HG03139 (cell line): ENCODE measurements around the gene FBXW12.

Experiments
- ATAC-seq: cut with Tn5 transposase; IDR thresholded peaks from one replicate; pipeline ENCODE4 v1.9.1; 2021; ENCODE audit not compliant: unreplicated experiment

Gene FBXW12

DNA sequence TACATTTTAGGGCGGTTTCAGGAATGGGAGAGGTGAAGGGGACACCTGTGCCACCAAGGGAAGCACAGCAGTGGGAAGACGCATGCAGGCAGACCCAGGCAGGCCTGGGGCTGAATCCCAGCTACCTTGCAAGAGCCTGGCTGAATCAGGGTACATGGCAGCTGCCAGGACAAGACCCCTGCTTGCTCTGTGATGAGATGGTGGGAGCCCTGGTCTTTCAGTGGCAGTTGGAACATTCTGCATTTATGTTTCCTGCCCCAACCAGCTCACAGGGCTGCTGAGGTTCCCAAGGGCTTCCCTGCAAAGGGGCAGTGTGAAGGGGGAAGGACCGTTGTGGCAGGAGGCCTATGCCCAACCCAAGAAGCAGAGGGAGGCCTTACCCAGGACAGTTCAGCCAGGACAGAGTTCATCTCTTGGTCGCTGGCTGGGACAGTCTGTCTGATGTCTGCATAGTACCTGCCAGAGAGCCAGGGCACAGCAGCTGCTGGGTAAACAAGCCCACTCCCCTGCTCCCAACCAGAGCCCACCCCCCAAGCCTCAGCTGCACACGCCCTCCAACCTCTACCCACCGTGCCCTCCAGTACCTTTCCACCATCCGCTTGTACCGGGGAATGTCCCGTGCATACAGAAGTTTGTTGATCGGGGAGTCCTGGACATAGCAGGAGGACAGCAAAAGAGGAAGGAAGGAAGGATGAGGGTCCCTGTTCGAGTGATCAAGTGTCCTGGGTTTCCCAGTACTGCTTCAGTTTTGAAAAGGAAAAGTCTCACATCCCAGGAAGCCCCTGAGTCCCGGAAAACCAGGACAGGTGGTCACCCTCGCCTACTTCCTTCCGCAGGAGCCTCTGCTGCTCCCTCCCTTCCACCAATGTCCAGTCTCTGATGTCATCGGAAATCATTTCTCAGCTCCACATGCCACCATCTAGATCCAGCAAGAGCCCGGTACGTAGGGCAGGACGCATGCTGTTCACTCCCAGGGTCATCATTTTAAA lies 34.7 kb downstream of the FBXW12 start:
- no peak for ATAC-seq

DNA sequence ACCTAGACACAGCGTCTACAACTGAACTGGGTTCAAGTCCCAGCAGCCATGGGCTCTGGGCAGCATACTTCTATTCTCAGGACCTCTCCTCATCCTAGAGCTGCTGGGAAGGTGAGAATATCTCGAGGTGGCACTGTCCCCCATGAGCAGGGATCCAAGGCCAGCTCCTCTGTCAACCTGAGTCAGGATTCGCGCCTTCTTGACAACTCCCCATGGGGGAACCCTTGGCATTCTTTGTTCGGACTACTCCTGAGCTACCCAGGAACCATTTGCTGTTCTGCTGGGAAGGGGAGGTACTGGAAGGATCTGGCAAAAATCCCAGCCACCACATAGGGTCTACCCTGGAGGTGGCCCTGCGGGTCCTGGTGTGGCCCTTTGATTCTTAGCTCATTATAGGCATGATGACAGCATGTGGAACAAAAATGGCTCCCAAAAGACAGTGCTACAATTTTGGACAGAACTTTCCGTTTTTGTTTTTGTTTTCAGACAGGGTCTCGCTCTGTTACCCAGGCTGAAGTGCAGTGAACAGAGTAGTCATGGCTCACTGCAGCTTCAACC lies 35.6 kb downstream of the FBXW12 start:
- no peak for ATAC-seq

DNA sequence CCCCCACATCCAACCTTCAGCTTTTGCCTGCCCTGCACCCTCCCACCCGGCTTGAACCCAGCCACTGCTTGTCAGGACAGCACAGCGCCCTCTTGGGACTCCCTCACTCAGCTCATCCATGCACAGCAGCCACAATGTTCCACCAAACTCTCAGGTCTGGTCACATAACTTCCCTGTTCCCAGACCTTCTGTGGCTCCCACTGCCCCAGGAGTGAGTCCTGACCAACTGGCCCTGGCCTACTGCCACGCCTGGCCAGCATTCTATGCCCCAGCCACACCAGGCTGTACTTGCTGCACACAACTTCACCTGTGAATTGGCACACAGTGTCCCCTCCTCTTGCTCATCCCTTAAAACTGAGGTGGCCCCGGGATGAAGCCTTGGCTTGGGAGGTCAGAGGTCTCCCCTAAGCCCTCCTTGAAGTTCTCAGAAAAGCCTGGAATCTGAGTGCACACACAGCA lies 36.8 kb downstream of the FBXW12 start:
- ATAC-seq = no peak

DNA sequence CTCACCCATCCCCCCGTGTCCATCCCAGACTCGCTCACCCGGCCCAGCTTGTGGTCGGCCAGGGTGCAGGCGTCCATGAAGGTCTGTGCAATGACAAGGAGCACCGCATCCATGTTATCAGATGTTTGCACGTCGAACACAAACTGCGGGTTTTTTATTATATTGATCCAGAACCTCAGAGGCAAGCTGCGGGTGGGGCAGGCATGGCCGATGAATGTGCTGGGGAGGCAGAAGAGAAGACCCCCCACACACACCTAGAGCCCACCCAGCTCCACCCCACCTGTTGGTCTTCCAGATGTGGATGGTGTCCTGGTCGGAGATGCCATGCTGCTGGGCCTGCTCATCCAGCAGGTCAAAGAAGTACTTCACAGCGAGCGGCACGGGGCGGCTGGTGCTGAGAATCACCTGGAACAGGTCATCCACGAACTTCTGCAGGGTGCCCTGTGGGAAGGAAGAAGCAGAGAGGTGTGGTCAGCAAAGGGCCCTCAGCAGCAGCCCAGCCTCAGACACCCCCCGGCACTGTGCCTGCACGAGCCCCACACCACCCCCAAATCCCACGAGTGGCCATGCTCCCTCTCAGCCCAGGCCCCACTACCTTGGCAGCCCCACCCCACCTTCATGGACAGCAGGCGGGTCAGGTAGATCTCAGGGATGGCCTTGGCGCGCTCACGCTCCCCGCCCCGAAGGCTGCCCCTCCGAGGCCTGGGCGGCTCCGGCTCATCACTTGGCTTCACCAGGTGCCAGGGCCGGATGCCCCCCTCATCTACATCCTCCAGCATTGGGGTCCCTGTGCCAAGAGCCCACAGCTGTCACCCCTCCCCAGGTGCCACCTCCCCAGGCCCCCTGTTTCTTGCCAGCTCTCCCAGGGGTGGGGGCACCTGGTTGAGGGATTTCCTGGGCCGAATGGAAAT lies 37.5 kb downstream of the FBXW12 start:
- no peak for ATAC-seq

DNA sequence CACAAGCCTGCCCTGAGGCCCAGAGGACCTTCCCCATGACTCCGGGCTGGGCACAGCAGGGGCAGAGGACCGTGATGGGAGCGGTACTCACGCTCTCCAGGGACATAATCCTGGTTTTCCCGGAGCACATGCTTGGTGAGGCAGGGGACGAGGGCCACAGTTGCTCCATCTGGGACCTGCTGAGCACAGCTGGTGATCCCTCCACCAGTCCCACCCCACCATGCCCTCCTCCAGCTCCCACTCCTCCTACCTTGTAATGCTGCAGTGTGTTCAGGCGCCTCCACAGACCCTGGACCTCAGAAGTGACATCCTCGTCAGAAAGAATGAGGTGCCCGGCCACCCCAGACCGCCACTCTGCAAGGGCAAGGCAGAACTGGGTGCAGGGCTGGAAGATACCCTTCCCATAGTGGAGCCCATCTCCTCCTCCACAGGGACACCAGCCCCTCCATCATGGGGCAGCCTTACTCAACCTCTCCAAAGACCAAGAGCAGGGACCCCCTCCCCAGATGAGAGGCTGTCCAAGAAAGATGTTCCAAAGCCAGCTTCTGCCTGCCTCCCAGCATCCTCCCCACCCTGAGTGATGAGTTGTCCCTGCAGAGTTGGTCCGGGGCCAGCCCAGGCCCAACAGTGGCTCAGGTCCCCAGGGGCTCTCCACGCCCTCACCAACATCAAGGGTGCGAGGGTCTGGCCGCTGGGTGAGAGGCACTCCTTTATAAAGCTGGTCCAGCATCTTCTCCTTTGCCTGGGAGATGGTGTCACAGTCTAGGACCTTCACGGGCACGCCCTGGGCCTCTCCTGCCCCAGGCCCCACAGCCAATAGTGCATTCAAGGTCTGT lies 38.4 kb downstream of the FBXW12 start:
- ATAC-seq = no peak

DNA sequence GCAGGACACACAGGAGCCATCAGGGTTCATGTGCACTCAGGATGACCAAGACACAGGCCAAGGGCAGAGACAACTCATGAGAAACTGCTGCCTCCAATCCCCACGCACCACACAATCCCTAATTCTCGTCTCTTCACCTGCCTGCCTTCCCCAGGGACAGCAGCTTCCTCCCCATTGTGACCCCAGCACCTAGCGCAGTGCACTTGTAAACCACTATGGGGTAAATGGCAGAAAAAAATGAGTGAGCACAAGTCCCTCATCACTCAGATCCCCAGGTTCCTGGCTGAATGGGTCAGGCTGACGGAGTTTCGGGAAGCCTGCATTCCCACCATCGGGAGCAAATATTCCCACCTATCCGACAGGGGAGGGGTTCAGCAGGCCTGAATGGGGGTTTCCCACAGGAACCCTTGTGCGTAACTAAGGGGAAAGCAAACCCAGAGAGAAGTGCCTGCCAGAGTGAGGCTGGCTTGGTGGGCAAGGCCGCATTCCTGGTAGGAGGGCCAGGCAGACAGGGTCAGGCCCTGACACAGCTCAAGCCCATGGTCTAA lies 39.1 kb downstream of the FBXW12 start:
- no peak for ATAC-seq

DNA sequence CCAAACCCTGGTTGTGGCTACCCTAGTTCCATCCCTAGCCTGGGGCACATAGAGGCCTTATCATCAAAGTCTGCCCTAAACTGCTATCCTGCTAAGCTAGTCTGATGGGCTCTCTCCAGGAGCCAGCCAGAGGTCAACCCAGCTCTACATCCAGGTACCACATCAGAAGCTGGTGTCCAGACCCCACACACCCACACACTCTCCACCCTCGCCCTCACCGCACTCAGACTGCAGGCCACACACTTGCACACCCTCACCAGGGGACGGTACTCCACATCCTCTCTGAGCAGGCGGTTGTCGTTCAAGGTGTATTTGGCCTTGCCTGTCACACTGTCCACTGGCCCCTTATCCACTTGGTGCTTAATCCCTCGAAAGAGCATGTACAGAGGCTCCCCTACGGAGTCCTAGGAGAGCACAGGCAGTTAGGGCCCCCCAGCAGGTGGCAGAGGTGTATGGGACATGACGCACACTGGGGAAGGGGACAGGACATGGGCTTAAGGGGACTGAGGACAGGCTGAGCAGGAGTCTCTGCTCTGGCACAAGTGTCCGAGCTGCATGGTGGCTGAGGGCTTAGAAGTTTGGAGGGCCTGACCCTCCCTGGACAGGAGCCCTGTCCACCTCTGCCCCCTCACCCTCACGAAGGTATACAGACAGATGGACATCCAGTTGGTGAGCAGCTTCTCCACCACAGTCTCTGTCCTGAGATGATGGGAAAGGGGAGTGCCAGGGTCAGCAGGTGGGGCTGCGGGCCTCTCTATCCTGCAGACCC lies 39.8 kb downstream of the FBXW12 start:
- ATAC-seq = no peak

DNA sequence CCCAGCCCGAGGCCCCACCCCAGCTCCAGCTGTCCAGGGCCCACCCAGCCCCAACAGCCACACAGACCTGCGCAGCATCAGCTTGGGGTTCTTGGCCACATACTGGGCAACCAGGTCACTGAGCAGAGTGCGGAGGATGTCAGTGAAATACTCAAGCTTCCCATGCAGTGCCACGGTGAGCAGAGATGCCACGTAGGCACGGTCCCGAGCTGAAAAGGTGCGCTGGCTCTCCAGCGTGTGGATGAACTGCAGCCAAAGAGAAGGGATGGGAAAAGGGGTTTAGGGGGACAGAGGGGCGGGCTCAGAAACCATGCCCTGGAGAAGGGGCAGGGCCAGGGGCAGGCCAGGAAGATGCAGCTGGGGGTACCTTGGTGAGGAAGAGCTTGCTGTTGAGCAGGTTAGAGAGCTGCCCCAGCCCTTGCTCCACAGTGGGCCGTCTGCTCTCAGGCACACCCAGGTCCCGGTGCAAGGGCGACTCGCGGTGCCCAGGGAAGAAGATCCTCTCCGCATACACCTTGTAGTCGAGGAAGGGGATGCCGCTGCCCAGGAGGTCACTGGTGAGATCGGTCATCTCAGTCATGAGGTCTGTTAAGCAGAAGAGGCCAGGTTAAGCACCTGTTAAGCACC lies 40.5 kb downstream of the FBXW12 start:
- ATAC-seq = no peak

DNA sequence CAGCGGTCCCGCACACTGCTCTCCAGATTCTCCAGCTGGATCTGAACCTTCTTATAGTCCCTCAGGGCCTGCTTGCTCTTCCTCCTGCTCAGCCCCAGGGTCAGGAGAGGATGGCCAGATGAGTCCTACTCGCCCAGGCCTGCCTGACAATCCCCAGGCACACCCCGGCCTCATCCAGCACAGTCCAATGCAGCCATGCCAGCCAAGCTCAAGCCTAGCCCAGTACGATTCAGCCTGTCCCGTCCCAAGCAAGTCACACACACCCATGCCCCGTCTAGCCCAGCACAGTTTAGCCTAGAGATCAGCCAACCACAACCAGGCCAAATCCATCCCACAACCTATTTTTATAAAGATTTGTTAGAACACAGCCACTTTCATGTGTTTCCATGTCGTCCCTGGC lies 41.1 kb downstream of the FBXW12 start:
- no peak for ATAC-seq

DNA sequence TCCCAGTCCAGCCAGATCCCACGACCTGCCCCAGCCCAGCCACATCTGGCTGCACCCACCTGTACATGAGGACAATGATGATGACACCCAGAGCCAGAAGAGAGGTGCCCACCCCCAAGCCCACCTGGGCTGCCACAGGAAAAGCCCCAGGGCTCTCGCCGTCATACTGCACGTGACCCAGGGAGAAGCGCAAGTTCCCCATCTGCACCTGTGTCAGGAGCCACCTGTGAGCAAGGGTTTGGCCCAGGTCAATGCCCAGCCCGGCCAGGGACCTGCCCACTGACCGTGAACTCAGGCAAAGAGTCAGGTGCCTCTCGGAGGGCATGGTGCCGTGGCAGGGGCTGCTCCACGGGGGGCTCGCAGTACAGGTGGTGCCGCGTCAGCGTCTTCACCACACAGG lies 41.6 kb downstream of the FBXW12 start:
- ATAC-seq = no peak

DNA sequence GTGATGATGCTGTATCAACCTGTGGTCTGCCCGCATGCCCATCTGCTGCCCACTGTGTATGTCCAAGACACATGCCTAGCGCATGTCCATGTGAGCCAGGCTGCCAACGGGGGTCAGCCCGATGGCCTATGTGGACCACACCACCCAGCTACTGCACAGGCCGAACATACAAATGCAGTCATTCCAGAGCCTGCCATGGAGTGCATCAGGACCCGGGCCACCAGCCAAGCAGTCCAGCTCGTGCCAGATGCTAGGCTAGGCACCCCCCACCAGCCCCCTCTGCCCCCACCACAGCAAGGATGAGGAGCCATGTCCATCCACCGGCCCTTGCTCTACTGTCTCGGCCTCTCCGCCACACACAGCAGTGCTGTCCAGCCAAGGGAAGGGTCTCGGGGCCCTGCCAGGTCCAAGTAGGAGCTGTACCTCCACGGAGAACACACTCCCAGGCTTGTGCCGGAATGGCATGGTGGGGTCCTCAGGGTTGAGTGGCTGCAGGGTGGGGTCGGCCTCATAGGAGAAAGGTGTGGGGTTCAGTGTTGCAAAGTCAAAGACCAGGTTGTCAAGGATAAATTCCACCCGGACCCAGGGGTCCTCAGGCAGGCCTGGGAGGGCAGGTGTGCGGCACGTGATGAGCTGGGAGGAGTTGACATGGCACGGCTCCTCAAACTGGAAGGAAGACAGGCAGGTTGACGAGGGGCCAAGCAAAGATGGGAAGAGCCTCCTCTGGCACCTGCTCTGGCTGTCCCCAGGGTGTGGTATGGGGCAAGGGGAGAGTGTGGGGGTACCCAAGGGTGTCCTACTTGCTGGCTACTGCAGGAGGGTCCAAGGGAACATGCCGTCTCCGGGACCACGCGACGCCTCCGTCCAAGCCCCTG lies 42.6 kb downstream of the FBXW12 start:
- ATAC-seq = no peak

DNA sequence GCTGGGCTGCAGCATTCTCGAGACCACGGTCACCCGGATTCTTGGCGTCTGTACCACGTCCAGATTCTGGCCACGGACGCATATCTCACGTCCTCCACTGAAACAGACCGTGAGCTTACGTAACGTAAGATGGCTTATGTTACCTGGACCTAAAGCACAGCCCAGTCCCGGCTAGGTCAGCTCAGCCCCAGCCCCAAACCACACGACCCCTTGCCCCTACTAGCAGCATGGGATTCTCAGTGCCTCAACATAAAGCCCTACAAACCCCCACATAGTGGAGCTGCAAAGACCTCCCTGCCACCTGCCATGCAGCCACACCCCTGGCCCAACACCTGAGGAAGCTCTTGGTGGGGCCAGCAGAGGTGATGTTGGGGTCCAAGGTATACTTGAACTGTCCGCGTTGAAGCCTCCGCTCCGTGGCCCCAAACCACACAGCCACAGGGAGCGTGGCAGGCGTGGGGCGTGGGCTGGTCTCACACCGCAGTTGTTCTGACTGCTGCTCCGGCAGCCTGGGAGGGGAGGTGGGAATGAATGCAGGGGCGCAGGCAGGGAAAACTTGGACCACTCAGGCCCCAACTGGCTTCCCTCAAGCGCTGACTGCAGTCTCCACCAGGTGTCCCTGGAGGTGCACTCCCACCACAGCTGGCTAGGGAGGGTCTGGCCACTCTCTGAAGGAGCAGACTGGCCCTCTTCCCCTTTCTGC lies 43.4 kb downstream of the FBXW12 start:
- no peak for ATAC-seq

DNA sequence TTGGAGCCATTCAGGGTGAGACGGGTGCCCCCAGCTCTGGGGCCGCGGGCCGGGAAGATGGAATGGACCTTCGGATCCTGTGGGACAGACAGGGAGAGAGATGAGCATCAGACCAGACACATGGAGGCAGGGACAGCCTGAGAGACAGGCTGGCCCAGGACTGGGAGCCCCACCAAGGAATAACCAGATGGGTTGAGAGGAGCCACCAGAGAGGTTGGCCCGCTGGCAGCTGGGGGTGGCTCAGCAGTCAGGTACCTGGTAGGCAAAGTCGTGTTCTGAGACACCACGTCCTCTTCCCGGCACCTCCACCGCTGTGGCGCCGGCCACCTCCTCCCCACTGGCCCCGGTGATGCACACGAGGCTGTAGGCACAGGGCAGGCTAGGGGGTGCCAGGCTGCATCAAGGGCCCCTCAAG lies 44.1 kb downstream of the FBXW12 start:
- no peak for ATAC-seq

DNA sequence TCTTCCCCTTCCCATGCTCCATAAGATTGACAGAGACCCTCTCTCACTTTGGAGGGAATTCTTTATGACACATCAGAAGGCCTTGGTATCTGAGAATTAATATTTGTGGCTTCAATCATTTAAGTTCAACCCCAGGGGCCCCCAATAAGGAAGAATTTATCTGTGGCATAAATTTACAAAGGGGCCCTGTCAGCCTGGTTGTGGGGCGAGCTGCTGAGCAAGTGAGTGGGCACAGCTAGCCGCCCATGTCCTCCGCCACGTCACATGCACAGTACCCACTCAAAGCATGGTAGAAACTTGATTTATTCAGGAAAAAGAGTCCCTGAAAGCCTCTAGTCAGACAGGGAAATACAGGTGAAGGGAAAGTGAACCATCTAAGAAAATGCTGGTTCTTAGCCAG lies 44.5 kb downstream of the FBXW12 start:
- ATAC-seq = no peak

DNA sequence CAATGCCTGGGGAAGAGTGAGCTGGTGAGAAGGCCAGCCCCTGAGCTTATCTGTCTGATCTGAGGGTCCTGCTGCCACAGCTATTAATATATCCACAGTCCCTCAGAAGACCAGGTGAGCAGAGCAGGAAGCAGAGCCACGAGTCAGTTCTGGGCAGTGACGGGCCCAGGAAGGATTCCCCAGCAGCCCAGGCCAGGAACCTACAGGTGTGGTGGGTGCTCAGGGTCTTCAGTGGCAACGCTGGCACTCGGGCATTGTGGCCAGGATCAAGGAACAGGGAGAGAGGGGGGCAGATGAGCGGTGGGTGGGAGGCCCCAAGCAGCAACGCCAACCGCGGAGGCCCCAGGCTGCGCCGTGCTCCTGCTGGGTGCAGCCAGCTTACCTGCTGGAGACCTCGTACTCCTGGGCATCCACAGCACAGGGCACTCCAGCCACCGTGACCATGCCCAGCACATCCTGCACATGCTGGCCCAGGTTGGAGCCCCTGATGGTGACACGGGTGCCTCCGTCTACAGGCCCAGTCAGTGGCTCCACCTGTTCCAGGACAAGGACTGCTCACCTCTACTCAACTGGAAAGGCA lies 45.6 kb downstream of the FBXW12 start:
- no peak for ATAC-seq

DNA sequence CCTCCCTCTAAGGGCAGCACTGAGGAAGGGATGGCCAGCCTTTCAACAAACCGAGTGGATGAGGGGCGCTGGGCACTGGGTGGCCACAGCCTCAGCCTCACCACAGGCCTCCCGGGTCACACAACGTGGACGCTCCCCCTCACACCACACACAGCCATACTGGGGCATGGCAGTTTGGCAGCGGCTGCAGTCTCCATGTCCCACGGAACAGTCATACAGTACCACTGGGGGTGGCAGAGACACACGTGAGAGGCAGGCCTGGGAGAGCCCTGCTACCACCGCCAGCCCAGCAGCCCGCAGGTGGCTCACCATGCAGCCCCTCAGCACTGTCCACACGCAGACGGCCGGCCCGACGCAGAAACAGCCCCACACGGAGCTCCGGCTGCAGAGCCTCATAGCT lies 46.1 kb downstream of the FBXW12 start:
- no peak for ATAC-seq

DNA sequence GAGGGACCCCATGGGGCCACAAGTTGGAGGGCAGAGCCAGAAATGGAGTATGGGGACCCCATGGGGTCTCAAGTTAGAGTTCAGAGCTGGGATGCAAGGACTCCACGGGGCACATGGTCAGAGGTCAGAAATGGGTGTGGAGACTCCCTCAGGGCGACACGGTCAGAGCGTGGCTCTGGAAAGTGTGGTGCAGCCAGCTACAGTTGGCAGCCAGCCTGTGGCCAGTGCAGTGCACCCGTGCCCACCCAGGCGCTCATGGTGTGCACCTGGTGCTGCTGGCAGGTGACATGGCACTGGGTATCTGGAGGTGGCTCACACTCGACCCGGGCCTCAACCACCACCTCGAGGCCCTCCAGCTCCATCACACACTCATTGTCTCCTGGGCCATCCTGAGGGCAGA lies 46.6 kb downstream of the FBXW12 start:
- ATAC-seq = no peak
